ENCODE results near the gene TMEM150A.

GRCh38 chr2:85583667-85584353 lies 18.7 kb downstream of the TMEM150A start:
- TF ChIP-seq CTCF (IDR thresholded peaks at IDR 0.05) (no peak), POLR2A (IDR thresholded peaks at IDR 0.05) (no peak), POLR2AphosphoS5 (IDR thresholded peaks at IDR 0.05) (no peak)
